Mesendoderm (in vitro differentiated cells): ENCODE measurements around the gene LGALS8.
A peak's percentile ranks its signal among the peaks of the same experiment; 100 is the strongest.

Source experiments
- DNase-seq: peaks from one replicate; pipeline ENCODE4 v3.0.0; 2013
- H2AK5ac ChIP-seq: 2 replicates; pipeline ENCODE4 v1.6.1; 2013; ENCODE audit warnings: low read length, inconsistent platforms
- H2BK120ac ChIP-seq: 2 replicates; pipeline ENCODE4 v1.6.1; 2013; ENCODE audit warnings: low read depth, mild to moderate bottlenecking, low read length, moderate library complexity, mixed read lengths
- H2BK15ac ChIP-seq: replicated peaks from 2 replicates; pipeline ENCODE4 v1.6.1; 2013; ENCODE audit warnings: low read depth, mild to moderate bottlenecking, moderate library complexity
- H2BK5ac ChIP-seq: 2 replicates; pipeline ENCODE4 v1.6.1; 2013; ENCODE audit warnings: low read length, inconsistent platforms
- H3K18ac ChIP-seq: 2 replicates; pipeline ENCODE4 v1.6.1; 2013; ENCODE audit warnings: mild to moderate bottlenecking, low read length, mixed read lengths
- H3K23ac ChIP-seq: one replicate; pipeline ENCODE4 v1.6.1; 2013; ENCODE audit warnings: low read length
- H3K27ac ChIP-seq: 2 replicates; pipeline ENCODE4 v1.5.1; 2013; ENCODE audit warnings: low read depth, mild to moderate bottlenecking, inconsistent platforms, low read length, moderate library complexity
- H3K27me3 ChIP-seq: 2 replicates; pipeline ENCODE4 v1.6.1; 2013; ENCODE audit warnings: low read length, control low read depth, mild to moderate bottlenecking, inconsistent platforms; ENCODE audit not compliant: insufficient read depth, poor library complexity
- H3K36me3 ChIP-seq: 2 replicates; pipeline ENCODE4 v1.6.1; 2013; ENCODE audit warnings: low read length, inconsistent platforms; ENCODE audit not compliant: control insufficient read depth, insufficient read depth
- H3K4ac ChIP-seq: one replicate; pipeline ENCODE4 v1.6.1; 2013; ENCODE audit warnings: low read depth, mild to moderate bottlenecking, low read length, moderate library complexity
- H3K4me1 ChIP-seq: 2 replicates; pipeline ENCODE4 v1.6.1; 2013; ENCODE audit warnings: low read depth, low read length, inconsistent platforms; ENCODE audit not compliant: control insufficient read depth
- H3K4me2 ChIP-seq: 2 replicates; pipeline ENCODE4 v1.6.1; 2013; ENCODE audit warnings: low read length
- H3K4me3 ChIP-seq: 2 replicates; pipeline ENCODE4 v1.5.1; 2013; ENCODE audit warnings: mild to moderate bottlenecking, low read length
- H3K56ac ChIP-seq: one replicate; pipeline ENCODE4 v1.6.1; 2013; ENCODE audit warnings: low read length
- H3K79me1 ChIP-seq: 2 replicates; pipeline ENCODE4 v1.6.1; 2013; ENCODE audit warnings: low read length, inconsistent platforms
- H3K79me2 ChIP-seq: 2 replicates; pipeline ENCODE4 v1.6.1; 2013; ENCODE audit warnings: mild to moderate bottlenecking, low read length; ENCODE audit not compliant: control insufficient read depth, insufficient read depth
- H3K9ac ChIP-seq: 2 replicates; pipeline ENCODE4 v1.6.1; 2013; ENCODE audit warnings: low read length, inconsistent platforms
- H4K5ac ChIP-seq: one replicate; pipeline ENCODE4 v1.6.1; 2013; ENCODE audit warnings: low read length
- H4K8ac ChIP-seq: one replicate; pipeline ENCODE4 v1.6.1; 2013; ENCODE audit warnings: low read depth, mild to moderate bottlenecking, control low read depth, low read length, moderate library complexity
- WGBS: extraction: QIAGEN DNeasy Blood & Tissue Kit; methylation state at CpG from one replicate; pipeline ENCODE4 v1.1.7; 2013; ENCODE audit warnings: low lambda C conversion rate, missing lambda C conversion rate; ENCODE audit not compliant: insufficient coverage; ENCODE audit errors: extremely low coverage; 5-methylcytosine and 5-hydroxymethylcytosine counted together

LGALS8 gene

GRCh38 chr1:236553370-236553769, 29.6 kb downstream of the LGALS8 start:
- no peak overlapping the region for H3K56ac ChIP-seq
- H2BK120ac ChIP-seq, result no peak overlapping the region
- no peak overlapping the region for H3K27ac ChIP-seq
- H2BK5ac ChIP-seq, result no peak overlapping the region
- no peak overlapping the region for H2AK5ac ChIP-seq
- no peak overlapping the region for H3K4me2 ChIP-seq
- H3K79me2 ChIP-seq, result no peaks in the 10 kb centered on the region
- H3K36me3 ChIP-seq, result peaks cover 7% of the 10 kb centered on the region
- no peak overlapping the region for H2BK15ac ChIP-seq
- no peak overlapping the region for H3K4ac ChIP-seq
- no peak overlapping the region for H4K5ac ChIP-seq
- no peaks in the 10 kb centered on the region for H3K27me3 ChIP-seq
- no peak overlapping the region for H3K23ac ChIP-seq
- WGBS, result no CpG with 5 or more reads among the region's 8 CpGs
- H3K18ac ChIP-seq, result no peak overlapping the region
- no peaks in the 10 kb centered on the region for H3K79me1 ChIP-seq
- no peak for DNase-seq
- no peaks in the 10 kb centered on the region for H3K4me1 ChIP-seq
- no peak overlapping the region for H3K9ac ChIP-seq
- H3K4me3 ChIP-seq, result no peak overlapping the region
- no peak overlapping the region for H4K8ac ChIP-seq

- no peak overlapping the region for H4K5ac ChIP-seq
- H3K79me1 ChIP-seq, result no peaks in the 10 kb centered on the region
- no peak overlapping the region for H3K56ac ChIP-seq
- no peak overlapping the region for H3K23ac ChIP-seq
- no peak overlapping the region for H2BK5ac ChIP-seq
- no CpG with 5 or more reads among the region's 7 CpGs for WGBS
- no peak overlapping the region for H3K27ac ChIP-seq
- H3K27me3 ChIP-seq, result no peaks in the 10 kb centered on the region
- no peak overlapping the region for H3K18ac ChIP-seq
- no peak overlapping the region for H3K4ac ChIP-seq
- no peaks in the 10 kb centered on the region for H3K4me1 ChIP-seq
- no peaks in the 10 kb centered on the region for H3K79me2 ChIP-seq
- H2AK5ac ChIP-seq, result no peak overlapping the region
- H2BK15ac ChIP-seq, result no peak overlapping the region
- H4K8ac ChIP-seq, result no peak overlapping the region
- no peak overlapping the region for H3K4me2 ChIP-seq
- peaks cover 7% of the 10 kb centered on the region for H3K36me3 ChIP-seq
- no peak overlapping the region for H2BK120ac ChIP-seq
- H3K9ac ChIP-seq, result no peak overlapping the region
- H3K4me3 ChIP-seq, result no peak overlapping the region
- no peak for DNase-seq
These were observed 32.8 kb downstream of the LGALS8 start for GRCh38 chr1:236556606-236557005.

- no peak overlapping the region for H2BK15ac ChIP-seq
- no peak overlapping the region for H3K56ac ChIP-seq
- H3K4me1 ChIP-seq, result no peaks in the 10 kb centered on the region
- H3K36me3 ChIP-seq, result peaks cover 7% of the 10 kb centered on the region
- H2AK5ac ChIP-seq, result no peak overlapping the region
- H4K8ac ChIP-seq, result no peak overlapping the region
- no peak overlapping the region for H4K5ac ChIP-seq
- H3K18ac ChIP-seq, result no peak overlapping the region
- H2BK120ac ChIP-seq, result no peak overlapping the region
- no peaks in the 10 kb centered on the region for H3K79me1 ChIP-seq
- no peak overlapping the region for H3K4me2 ChIP-seq
- no peak overlapping the region for H3K27ac ChIP-seq
- no peak overlapping the region for H3K4ac ChIP-seq
- no peak overlapping the region for H3K23ac ChIP-seq
- WGBS, result no CpG with 5 or more reads among the region's 9 CpGs
- DNase-seq, result no peak
- no peaks in the 10 kb centered on the region for H3K79me2 ChIP-seq
- H3K9ac ChIP-seq, result no peak overlapping the region
- no peak overlapping the region for H2BK5ac ChIP-seq
- no peak overlapping the region for H3K4me3 ChIP-seq
- H3K27me3 ChIP-seq, result no peaks in the 10 kb centered on the region
These were observed 34.3 kb downstream of the LGALS8 start for GRCh38 chr1:236558081-236558480.

- Histone ChIP-seq H3K79me1 (no peaks in the 10 kb centered on the region), H2AK5ac (no peak overlapping the region), H2BK5ac (no peak overlapping the region), H3K27ac (no peak overlapping the region), H4K5ac (no peak overlapping the region), H4K8ac (no peak overlapping the region), H3K18ac (no peak overlapping the region), H2BK120ac (no peak overlapping the region), H3K4ac (no peak overlapping the region), H2BK15ac (no peak overlapping the region), H3K9ac (no peak overlapping the region), H3K79me2 (no peaks in the 10 kb centered on the region), H3K23ac (no peak overlapping the region), H3K27me3 (no peaks in the 10 kb centered on the region), H3K56ac (no peak overlapping the region), H3K4me3 (no peak overlapping the region), H3K36me3 (peaks cover 4% of the 10 kb centered on the region), H3K4me1 (no peaks in the 10 kb centered on the region), H3K4me2 (no peak overlapping the region)
- WGBS, result no CpG with 5 or more reads among the region's 3 CpGs
- DNase-seq, result no peak
These were observed 35.1 kb downstream of the LGALS8 start for GRCh38 chr1:236558846-236559245.

- H3K4me1 ChIP-seq, result no peaks in the 10 kb centered on the region
- H3K79me2 ChIP-seq, result no peaks in the 10 kb centered on the region
- no peak overlapping the region for H4K8ac ChIP-seq
- peak; percentile 26 for DNase-seq
- no peak overlapping the region for H3K18ac ChIP-seq
- no peak overlapping the region for H2BK5ac ChIP-seq
- no peak overlapping the region for H3K4me2 ChIP-seq
- H3K23ac ChIP-seq, result no peak overlapping the region
- H2BK15ac ChIP-seq, result no peak overlapping the region
- no peak overlapping the region for H3K4me3 ChIP-seq
- no peak overlapping the region for H3K9ac ChIP-seq
- H2AK5ac ChIP-seq, result no peak overlapping the region
- no peak overlapping the region for H3K56ac ChIP-seq
- H3K27ac ChIP-seq, result no peak overlapping the region
- H3K79me1 ChIP-seq, result no peaks in the 10 kb centered on the region
- H3K4ac ChIP-seq, result no peak overlapping the region
- no peak overlapping the region for H2BK120ac ChIP-seq
- peaks cover 8% of the 10 kb centered on the region for H3K36me3 ChIP-seq
- H4K5ac ChIP-seq, result no peak overlapping the region
- WGBS, result no CpG with 5 or more reads among the region's 7 CpGs
- H3K27me3 ChIP-seq, result no peaks in the 10 kb centered on the region
These were observed 36.5 kb downstream of the LGALS8 start for GRCh38 chr1:236560213-236560771.

GRCh38 chr1:236561976-236562375, 38.2 kb downstream of the LGALS8 start:
- WGBS, result no CpG with 5 or more reads among the region's 2 CpGs
- Histone ChIP-seq H3K36me3 (peaks cover 6% of the 10 kb centered on the region), H3K4me2 (no peak overlapping the region), H3K4me3 (no peak overlapping the region), H3K27me3 (no peaks in the 10 kb centered on the region), H3K4ac (no peak overlapping the region), H3K27ac (no peak overlapping the region), H3K4me1 (no peaks in the 10 kb centered on the region), H4K8ac (no peak overlapping the region), H3K56ac (no peak overlapping the region), H2BK15ac (no peak overlapping the region), H2BK120ac (no peak overlapping the region), H4K5ac (no peak overlapping the region), H3K79me1 (no peaks in the 10 kb centered on the region), H2BK5ac (no peak overlapping the region), H2AK5ac (no peak overlapping the region), H3K18ac (no peak overlapping the region), H3K23ac (no peak overlapping the region), H3K9ac (no peak overlapping the region), H3K79me2 (no peaks in the 10 kb centered on the region)
- no peak for DNase-seq
